Measurements from ENCODE around the gene C1QC. TPM values are rescaled to one million over a fixed set of nuclear protein-coding genes. Genes with fewer than 3 reads are reported as not detected.

C1QC gene
- total RNA-seq, 1 experiment from 2014 or later: 0.59 TPM

GRCh38 chr1:22643928-22644327 lies 495 bp downstream of the C1QC start:
- H3K9ac ChIP-seq (ENCODE audit: low read length): no peak overlapping the region
- no peaks in the 10 kb centered on the region for H3K36me3 ChIP-seq (ENCODE audit: control insufficient read depth in 1 of 2, insufficient read depth in 2 of 2, low read length in 2 of 2)
- no peak overlapping the region for H3K27ac ChIP-seq (ENCODE audit: low read depth, low read length)
- ChIA-PET POLR2A (no interaction called here), CTCF (interaction anchor here (4.7 kb wide), 1 partner anchor 223 kb away, joined by 48 read pairs; no protein-coding TSS in a partner anchor), RAD21 (ENCODE audit: low non-redundant PET in 1 of 2, low total read pairs in 2 of 2, uncharacterized antibody in 2 of 2, unreplicated experiment in 2 of 2) (interaction anchor here in 1 of 2 experiments (0.6 to 0.7 kb wide), 2 partner anchors 221 to 223 kb away, joined by 3 read pairs; no protein-coding TSS in a partner anchor)
- no peak overlapping the region for H3K4me2 ChIP-seq (ENCODE audit: low read length)
- H3K9me3 ChIP-seq (ENCODE audit: control insufficient read depth in 1 of 2, insufficient read depth in 1 of 2, low read depth in 1 of 2, low read length in 2 of 2): no peaks in the 10 kb centered on the region
- TF ChIP-seq SIN3A (IDR thresholded peaks at IDR 0.05; ENCODE audit: low read depth) (no peak), YY1 (IDR thresholded peaks at IDR 0.05; ENCODE audit: extremely low read depth, insufficient replicate concordance, low read depth, low read length) (no peak), CBX3 (IDR thresholded peaks at IDR 0.05; ENCODE audit: low read depth) (no peak), RAD21 (IDR thresholded peaks at IDR 0.05; ENCODE audit: low read depth) (no peak), JUND (IDR thresholded peaks at IDR 0.05) (no peak), TCF7L2 (IDR thresholded peaks at IDR 0.05; ENCODE audit: borderline replicate concordance, extremely low read depth, insufficient read depth, insufficient read length) (no peak)
- no peak overlapping the region for H3K4me3 ChIP-seq (replicated peaks in 1 of 2; ENCODE audit: low read depth in 1 of 2, low read length in 2 of 2)
- intact Hi-C loops (cut with micrococcal nuclease): loop anchor here (2.0 to 5.0 kb wide), 2 partner anchors 115 to 512 kb away; no protein-coding TSS in a partner anchor
- no peak for DNase-seq (ENCODE audit: low read depth, low spot score)
- BruUV-seq (replicated peaks): no TSS peak
- H3K79me2 ChIP-seq (ENCODE audit: insufficient read depth, low read length): no peaks in the 10 kb centered on the region
- no peak overlapping the region for H2AFZ ChIP-seq (ENCODE audit: low read depth, low read length, poor library complexity, severe bottlenecking)
- H3K9me2 ChIP-seq (ENCODE audit: insufficient read depth): no peaks in the 10 kb centered on the region
- H3K27me3 ChIP-seq (ENCODE audit: insufficient read depth, low read length): no peaks in the 10 kb centered on the region
- no peak for ATAC-seq
- H4K20me1 ChIP-seq (ENCODE audit: insufficient read depth): no peaks in the 10 kb centered on the region
- H3K4me1 ChIP-seq (ENCODE audit: control insufficient read depth in 1 of 2, insufficient read depth in 2 of 2, low read length in 2 of 2): no peaks in the 10 kb centered on the region

- intact Hi-C loops (cut with micrococcal nuclease): no loop called here
- Histone ChIP-seq H3K9me3 (ENCODE audit: control insufficient read depth in 1 of 2, insufficient read depth in 1 of 2, low read depth in 1 of 2, low read length in 2 of 2) (no peaks in the 10 kb centered on the region), H3K9ac (ENCODE audit: low read length) (no peak overlapping the region), H3K27me3 (ENCODE audit: insufficient read depth, low read length) (no peaks in the 10 kb centered on the region), H4K20me1 (ENCODE audit: insufficient read depth) (no peaks in the 10 kb centered on the region), H3K4me1 (ENCODE audit: control insufficient read depth in 1 of 2, insufficient read depth in 2 of 2, low read length in 2 of 2) (no peaks in the 10 kb centered on the region), H3K36me3 (ENCODE audit: control insufficient read depth in 1 of 2, insufficient read depth in 2 of 2, low read length in 2 of 2) (no peaks in the 10 kb centered on the region), H3K4me3 (replicated peaks in 1 of 2; ENCODE audit: low read depth in 1 of 2, low read length in 2 of 2) (no peak overlapping the region), H3K79me2 (ENCODE audit: insufficient read depth, low read length) (no peaks in the 10 kb centered on the region), H3K4me2 (ENCODE audit: low read length) (no peak overlapping the region), H3K27ac (ENCODE audit: low read depth, low read length) (no peak overlapping the region), H3K9me2 (ENCODE audit: insufficient read depth) (no peaks in the 10 kb centered on the region), H2AFZ (ENCODE audit: low read depth, low read length, poor library complexity, severe bottlenecking) (no peak overlapping the region)
- DNase-seq (ENCODE audit: low read depth, low spot score): no peak
- ChIA-PET POLR2A (no interaction called here), CTCF (no interaction called here), RAD21 (ENCODE audit: low non-redundant PET in 1 of 2, low total read pairs in 2 of 2, uncharacterized antibody in 2 of 2, unreplicated experiment in 2 of 2) (no interaction called here)
- BruUV-seq (replicated peaks): no TSS peak
- no peak for ATAC-seq
- TF ChIP-seq REST (IDR thresholded peaks at IDR 0.05; ENCODE audit: low read depth) (no peak), POLR2A (IDR thresholded peaks at IDR 0.05; ENCODE audit: borderline replicate concordance, extremely low read depth, insufficient read depth, insufficient read length) (no peak), POLR2AphosphoS5 (IDR thresholded peaks at IDR 0.05; ENCODE audit: low read depth, low read length) (no peak), CEBPB (IDR thresholded peaks at IDR 0.05; ENCODE audit: low read depth) (no peak), YY1 (IDR thresholded peaks at IDR 0.05; ENCODE audit: extremely low read depth, insufficient replicate concordance, low read depth, low read length) (no peak), SP1 (IDR thresholded peaks at IDR 0.05; ENCODE audit: low read depth) (no peak), ZFX (IDR thresholded peaks at IDR 0.05) (no peak), EZH2phosphoT487 (IDR thresholded peaks at IDR 0.05; ENCODE audit: borderline replicate concordance) (no peak), FOSL1 (IDR thresholded peaks at IDR 0.05; ENCODE audit: low read depth) (no peak), EGR1 (IDR thresholded peaks at IDR 0.05; ENCODE audit: low read depth) (no peak), SRF (IDR thresholded peaks at IDR 0.05; ENCODE audit: low read depth) (no peak), JUND (IDR thresholded peaks at IDR 0.05) (no peak), ELF1 (IDR thresholded peaks at IDR 0.05; ENCODE audit: borderline replicate concordance, low read depth) (no peak), RAD21 (IDR thresholded peaks at IDR 0.05; ENCODE audit: low read depth) (no peak), CBX3 (IDR thresholded peaks at IDR 0.05; ENCODE audit: low read depth) (no peak)
- TF ChIP-seq, protein P1, sequence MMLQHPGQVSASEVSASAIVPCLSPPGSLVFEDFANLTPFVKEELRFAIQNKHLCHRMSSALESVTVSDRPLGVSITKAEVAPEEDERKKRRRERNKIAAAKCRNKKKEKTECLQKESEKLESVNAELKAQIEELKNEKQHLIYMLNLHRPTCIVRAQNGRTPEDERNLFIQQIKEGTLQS (IDR thresholded peaks at IDR 0.05): no peak
These were observed 2.5 kb downstream of the C1QC start for GRCh38 chr1:22645931-22646330.
